Left lobe of liver (tissue), 2 donors: ENCODE measurements around the gene YDJC. TPM values are rescaled to one million over a fixed set of nuclear protein-coding genes. Genes with fewer than 3 reads are reported as not detected.
"Not testable (repeated sequence)": the region's sequence is repeated elsewhere in the genome, so short reads cannot be mapped to it uniquely, and the experiment has no call there.

ENCODE experiments used
- ATAC-seq: fragments of 200-7000 bp; cut with Tn5 transposase; one replicate; pipeline ENCODE4 v1.9.1; 2020; ENCODE audit warnings: mild to moderate bottlenecking, moderate library complexity
- DNase-seq: peaks from one replicate; pipeline ENCODE4 v3.0.0-alpha.2; 2020; ENCODE audit warnings: low spot score
- total RNA-seq: library from RNA; stranded (reverse); gene quantifications from one replicate; pipeline ENCODE4 v1.2.1, GENCODE V29; 2021
- donor health status: DM: no; HTN: no; CAD: no; lungs with moderate emphysema.
- donor health status: DM: no; HTN: yes; CAD: no.

Gene YDJC
- total RNA-seq, 1 donor from 2014 or later: 10.0 TPM

GRCh38 chr22:21582801-21583740 is 46.8 kb downstream of the YDJC start:
- ATAC-seq (no peak), DNase-seq (no peak)

GRCh38 chr22:21581009-21581713 is 48.7 kb downstream of the YDJC start:
- not testable (repeated sequence) for ATAC-seq, DNase-seq

DNA sequence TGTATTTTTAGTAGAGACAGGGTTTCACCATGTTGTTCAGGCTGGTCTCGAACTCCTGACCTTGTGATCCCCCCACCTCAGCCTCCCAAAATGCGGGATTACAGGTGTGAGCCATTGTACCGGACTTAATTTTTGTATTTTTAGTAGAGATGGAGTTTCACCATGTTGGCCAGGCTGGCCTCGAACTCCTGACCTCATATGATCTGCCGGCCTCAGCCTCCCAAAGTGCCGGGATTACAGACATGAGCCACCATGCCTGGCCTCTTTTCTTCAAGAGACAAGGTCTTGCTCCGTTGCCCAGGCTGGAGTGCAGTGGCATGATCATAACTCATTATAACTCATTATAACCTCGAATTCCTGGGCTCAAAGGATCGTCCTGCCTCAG is 49.2 kb downstream of the YDJC start:
- not testable (repeated sequence) for ATAC-seq, DNase-seq

GRCh38 chr22:21579474-21579851 is 50.4 kb downstream of the YDJC start:
- no peak for ATAC-seq
- DNase-seq: no peak

Other genes with a start within 250 kb of the YDJC start
- gene RIMBP3B, start 246.3 kb downstream of the YDJC start, total RNA-seq: 0.08 TPM
- gene HIC2, start 212.7 kb downstream of the YDJC start, total RNA-seq: 2.1 TPM
- 0.78 TPM for gene TMEM191C, start 162.6 kb downstream of the YDJC start, total RNA-seq
- 0.05 TPM for gene RIMBP3C, start 78.6 kb downstream of the YDJC start, total RNA-seq
- gene UBE2L3, start 62.3 kb downstream of the YDJC start, total RNA-seq: 16.5 TPM
- gene CCDC116, start 2.7 kb upstream of the YDJC start, total RNA-seq: 0.45 TPM
- gene SDF2L1, start 12.3 kb upstream of the YDJC start, total RNA-seq: 99.1 TPM
- 18.1 TPM for gene PPIL2, start 36.0 kb upstream of the YDJC start, total RNA-seq
- 2.4 TPM for gene YPEL1, start 105.8 kb upstream of the YDJC start, total RNA-seq
- gene MAPK1, start 237.6 kb upstream of the YDJC start, total RNA-seq: 54.3 TPM